DND-41 (cell line): ENCODE measurements around the gene MTFR2.

ENCODE experiments used
- CTCF ChIP-seq: IDR thresholded peaks from 2 replicates; pipeline ENCODE4 v1.5.1; 2012; ENCODE audit warnings: borderline replicate concordance, low read length, moderate library complexity, mild to moderate bottlenecking; ENCODE audit not compliant: poor library complexity, severe bottlenecking; ENCODE audit errors: extremely low read depth
- EZH2 ChIP-seq: IDR thresholded peaks from 3 replicates; pipeline ENCODE4 v1.6.1; 2012; ENCODE audit warnings: borderline replicate concordance, low read depth, mild to moderate bottlenecking, moderate library complexity, low read length, inconsistent platforms; ENCODE audit not compliant: severe bottlenecking

DNA sequence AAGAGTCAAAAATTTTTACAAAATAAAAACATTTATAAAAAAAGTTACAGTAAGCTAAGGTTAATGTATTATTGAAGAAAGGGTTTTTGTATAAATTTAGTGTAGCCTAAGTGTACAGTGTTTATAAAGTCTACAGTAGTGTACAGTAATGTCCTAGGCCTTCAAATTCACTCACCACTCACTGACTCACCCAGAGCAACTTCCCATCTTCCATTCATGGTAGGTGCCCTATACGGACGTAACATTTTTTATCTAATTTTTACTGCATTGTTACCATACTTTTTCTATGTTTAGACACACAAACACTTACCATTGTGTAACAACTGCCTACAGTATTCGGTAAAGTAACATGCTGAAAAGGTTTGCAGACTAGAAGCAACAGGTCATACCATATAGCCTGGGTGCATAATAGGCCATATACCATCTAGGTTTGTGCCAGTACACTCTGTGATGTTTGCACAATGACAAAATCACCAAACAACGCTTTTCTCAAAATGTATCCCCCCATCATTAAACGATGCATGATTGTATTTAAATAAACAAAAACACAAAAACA is 6.0 kb downstream of the MTFR2 start:
- no peak for TF ChIP-seq CTCF
- TF ChIP-seq EZH2: no peak
